Body of pancreas (tissue), 4 donors: Measurements from ENCODE around the gene TAC3. TPM values are rescaled to one million over a fixed set of nuclear protein-coding genes. Genes with fewer than 3 reads are reported as not detected.
"Not testable (repeated sequence)": the region's sequence is repeated elsewhere in the genome, so short reads cannot be mapped to it uniquely, and the experiment has no call there.

Experiments
- ATAC-seq: fragments of 150-250 bp; one replicate; pipeline ENCODE4 v1.9.1; 2016
- DNase-seq, 4 donors: peaks; one replicate each; pipeline ENCODE4 v3.0.0-alpha.2; 2019
- H3K27ac ChIP-seq, 4 donors: fragments of 200-600 bp; sonication (generic); 1 replicate in 3 of 4; 2 replicates in 1 of 4; pipeline versions ENCODE4 v1.5.1 to v1.6.1; 2016 to 2019; ENCODE audit warnings: mild to moderate bottlenecking in 1 of 4, mixed read lengths in 1 of 4, moderate library complexity in 1 of 4
- H3K27me3 ChIP-seq, 2 donors: fragments of 200-600 bp; sonication (generic); one replicate each; pipeline ENCODE4 v1.6.0; 2016; ENCODE audit warnings: mild to moderate bottlenecking in 1 of 2
- H3K36me3 ChIP-seq, 2 donors: fragments of 200-600 bp; sonication (generic); replicated peaks in 1 of 2; 2 replicates each; pipeline ENCODE4 v1.5.1; 2016; ENCODE audit warnings: low read depth in 2 of 2; ENCODE audit not compliant: insufficient read depth in 1 of 2
- H3K4me1 ChIP-seq: fragments of 200-600 bp; sonication (generic); one replicate; pipeline ENCODE4 v1.6.0; 2016
- H3K4me3 ChIP-seq, 2 donors: fragments of 200-600 bp; sonication (generic); 1 replicate in 1 of 2; 2 replicates in 1 of 2; pipeline ENCODE4 v1.5.1; 2016 to 2019
- H3K9me3 ChIP-seq, 3 donors: fragments of 200-600 bp; sonication (generic); 1 replicate in 2 of 3; 2 replicates in 1 of 3; pipeline ENCODE4 v1.5.1; 2016
- POLR2A ChIP-seq, 3 donors: fragments of 450-650 bp; IDR thresholded peaks; one replicate each; pipeline ENCODE4 v1.6.1; 2016; ENCODE audit warnings: antibody characterized with exemption in 3 of 3, mild to moderate bottlenecking in 2 of 3
- WGBS, 2 donors: methylation state at CpG; one replicate each; pipeline ENCODE4 v1.1.5; 2017; 5-methylcytosine and 5-hydroxymethylcytosine counted together
- intact Hi-C: fragments of 100-400 bp; cut with DNase I; formaldehyde crosslinking; loops from one replicate; pipeline ENCODE4 v1.15.1; 2023
- total RNA-seq, 2 donors: library from RNA; depleted of rRNA; stranded (reverse); fragments of >200 nt; gene quantifications; one replicate each; pipeline ENCODE4 v1.1.0, GENCODE V29; 2016
- TF ChIP-seq, protein P1 (sequence below), 7 experiments: fragments of 450-650 bp in 4 of 7; fragments of 200-600 bp in 3 of 7; sonication (generic) in 3 of 7; IDR thresholded peaks; one replicate each; pipeline ENCODE4 v1.5.1; 2016 to 2019; ENCODE audit warnings: antibody characterized with exemption in 7 of 7

The TAC3 gene
- total RNA-seq, 2 donors from 2014 or later: not detected

DNA sequence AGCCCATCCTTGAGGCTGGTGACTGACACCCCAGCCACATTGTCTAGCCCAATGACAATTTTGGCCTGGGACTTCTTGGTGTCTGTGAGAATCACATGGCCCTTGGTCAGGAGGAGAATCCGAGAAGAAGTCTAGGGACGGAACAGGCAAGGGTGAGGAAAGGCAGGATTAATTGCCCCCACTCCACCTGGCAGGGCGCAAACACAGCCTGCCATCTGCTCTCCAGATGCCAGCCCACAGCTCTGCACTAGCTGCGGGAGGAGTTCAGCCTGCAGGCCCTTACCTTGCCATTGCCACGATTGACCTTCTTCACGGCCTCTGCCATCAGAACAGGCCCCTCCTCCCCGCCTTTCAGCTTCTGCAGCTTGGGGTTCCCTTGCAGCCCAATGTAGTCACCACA lies 13.1 kb upstream of the TAC3 start:
- Histone ChIP-seq H3K36me3 (no peaks in the 10 kb centered on the region), H3K9me3 (no peaks in the 10 kb centered on the region), H3K4me3 (no peak overlapping the region), H3K4me1 (no peaks in the 10 kb centered on the region), H3K27me3 (no peaks in the 10 kb centered on the region), H3K27ac (no peak overlapping the region)
- 82 to 84% methylated on average over 6 to 7 of the region's 7 CpGs for WGBS, 2 donors
- TF ChIP-seq, protein P1, sequence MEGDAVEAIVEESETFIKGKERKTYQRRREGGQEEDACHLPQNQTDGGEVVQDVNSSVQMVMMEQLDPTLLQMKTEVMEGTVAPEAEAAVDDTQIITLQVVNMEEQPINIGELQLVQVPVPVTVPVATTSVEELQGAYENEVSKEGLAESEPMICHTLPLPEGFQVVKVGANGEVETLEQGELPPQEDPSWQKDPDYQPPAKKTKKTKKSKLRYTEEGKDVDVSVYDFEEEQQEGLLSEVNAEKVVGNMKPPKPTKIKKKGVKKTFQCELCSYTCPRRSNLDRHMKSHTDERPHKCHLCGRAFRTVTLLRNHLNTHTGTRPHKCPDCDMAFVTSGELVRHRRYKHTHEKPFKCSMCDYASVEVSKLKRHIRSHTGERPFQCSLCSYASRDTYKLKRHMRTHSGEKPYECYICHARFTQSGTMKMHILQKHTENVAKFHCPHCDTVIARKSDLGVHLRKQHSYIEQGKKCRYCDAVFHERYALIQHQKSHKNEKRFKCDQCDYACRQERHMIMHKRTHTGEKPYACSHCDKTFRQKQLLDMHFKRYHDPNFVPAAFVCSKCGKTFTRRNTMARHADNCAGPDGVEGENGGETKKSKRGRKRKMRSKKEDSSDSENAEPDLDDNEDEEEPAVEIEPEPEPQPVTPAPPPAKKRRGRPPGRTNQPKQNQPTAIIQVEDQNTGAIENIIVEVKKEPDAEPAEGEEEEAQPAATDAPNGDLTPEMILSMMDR (IDR thresholded peaks at IDR 0.05): no peak
- no peak for TF ChIP-seq POLR2A (IDR thresholded peaks at IDR 0.05)
- intact Hi-C loops: no loop called here
- no peak for DNase-seq
- no peak for ATAC-seq

- no peaks in the 10 kb centered on the region for H3K4me1 ChIP-seq
- H3K27me3 ChIP-seq: no peaks in the 10 kb centered on the region
- H3K4me3 ChIP-seq: no peak overlapping the region
- DNase-seq (no peak), ATAC-seq (no peak)
- TF ChIP-seq, protein P1 (IDR thresholded peaks at IDR 0.05): no peak
- no peak for TF ChIP-seq POLR2A (IDR thresholded peaks at IDR 0.05)
- no peaks in the 10 kb centered on the region for H3K36me3 ChIP-seq
- WGBS, 2 donors: 52 to 56% methylated on average over 5 of the region's 5 CpGs
- intact Hi-C loops: no loop called here
- no peak overlapping the region for H3K27ac ChIP-seq
- H3K9me3 ChIP-seq: no peaks in the 10 kb centered on the region
These were observed 11.4 kb upstream of the TAC3 start for GRCh38 chr12:57027805-57028153.

- DNase-seq: no peak
- no peaks in the 10 kb centered on the region for H3K4me1 ChIP-seq
- ATAC-seq: no peak
- TF ChIP-seq, protein P1 (IDR thresholded peaks at IDR 0.05): no peak
- no peak for TF ChIP-seq POLR2A (IDR thresholded peaks at IDR 0.05)
- no peaks in the 10 kb centered on the region for H3K36me3 ChIP-seq
- no peak overlapping the region for H3K27ac ChIP-seq
- no peaks in the 10 kb centered on the region for H3K9me3 ChIP-seq
- H3K27me3 ChIP-seq: no peaks in the 10 kb centered on the region
- 50 to 54% methylated on average over 13 of the region's 13 CpGs for WGBS, 2 donors
- no peak overlapping the region for H3K4me3 ChIP-seq
- intact Hi-C loops: no loop called here
These were observed 10.9 kb upstream of the TAC3 start for GRCh38 chr12:57027011-57027804.

DNA sequence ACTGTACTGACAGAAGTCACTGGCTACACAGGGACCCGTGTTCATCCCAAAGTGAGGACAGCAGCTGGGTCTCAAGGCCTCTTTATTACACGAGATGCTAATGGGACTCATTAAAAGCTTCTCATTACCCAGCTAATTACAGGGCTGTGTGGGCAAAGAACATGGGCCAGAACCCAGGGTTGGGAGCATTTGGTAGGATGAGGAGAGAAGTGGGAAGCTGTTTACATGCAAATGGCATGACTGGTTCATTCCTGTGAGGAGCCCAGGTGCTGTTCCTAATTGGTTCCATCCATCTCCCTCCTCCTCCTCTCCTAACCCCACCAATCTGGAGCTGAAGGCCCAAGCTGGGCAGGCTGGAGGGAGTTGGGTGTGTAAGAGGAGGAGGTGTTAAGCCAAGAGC lies 8.9 kb upstream of the TAC3 start:
- 51 to 72% methylated on average over 2 of the region's 2 CpGs for WGBS, 2 donors

DNA sequence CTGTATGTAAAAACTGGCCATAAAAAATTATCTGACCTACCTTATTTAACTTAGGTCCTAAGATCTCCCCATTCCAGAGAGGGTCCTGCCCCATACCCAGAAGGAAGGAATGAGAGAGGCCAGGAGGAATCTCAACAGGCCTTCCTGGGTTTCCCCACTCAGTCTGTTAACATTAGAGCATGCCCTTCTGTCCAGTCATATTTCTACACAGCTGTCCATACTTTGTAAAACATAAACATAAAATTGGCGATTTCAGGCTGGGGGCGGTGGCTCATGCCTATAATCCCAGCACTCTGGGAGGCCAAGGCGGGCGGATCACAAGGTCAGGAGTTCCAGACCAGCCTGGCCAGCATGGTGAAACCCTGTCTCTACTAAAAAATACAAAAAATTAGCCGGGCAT lies 6.0 kb upstream of the TAC3 start:
- DNase-seq, H3K27ac ChIP-seq, intact Hi-C loops, H3K4me3 ChIP-seq, H3K27me3 ChIP-seq, H3K4me1 ChIP-seq, ATAC-seq, H3K9me3 ChIP-seq, H3K36me3 ChIP-seq: not testable (repeated sequence)
- 90 to 94% methylated on average over 5 of the region's 5 CpGs for WGBS, 2 donors

More for the DNA sequence above, 8.9 kb upstream of the TAC3 start:
- no peak for DNase-seq
- Histone ChIP-seq H3K36me3 (no peaks in the 10 kb centered on the region), H3K27me3 (no peaks in the 10 kb centered on the region), H3K4me1 (no peaks in the 10 kb centered on the region), H3K27ac (no peak overlapping the region), H3K9me3 (no peaks in the 10 kb centered on the region), H3K4me3 (no peak overlapping the region)
- no peak for ATAC-seq
- intact Hi-C loops: no loop called here
- TF ChIP-seq, protein P1 (IDR thresholded peaks at IDR 0.05): no peak
- no peak for TF ChIP-seq POLR2A (IDR thresholded peaks at IDR 0.05)
